PC-9 (cell line): Measurements from ENCODE around the gene ERG. TPM values are rescaled to one million over a fixed set of nuclear protein-coding genes. Genes with fewer than 3 reads are reported as not detected.
A peak's percentile ranks its signal among the peaks of the same experiment; 100 is the strongest.

Experiments used
- Bru-seq: library from RNA; stranded (reverse); fragments of 400-500 nt; gene quantifications from one replicate; lab custom pipeline; 2021; lab: Mats Ljungman, UMichigan
- BruChase-seq, 2 experiments: library from RNA; stranded (reverse); fragments of 400-500 nt; gene quantifications; one replicate each; lab custom pipeline; 2021; lab: Mats Ljungman, UMichigan
- BruUV-seq: library from RNA; stranded (reverse); fragments of 400-500 nt; replicated peaks from 2 replicates; lab custom pipeline; 2021; lab: Mats Ljungman, UMichigan
- CTCF ChIA-PET: fragments of 300-600 bp; sonication (Branson Sonifier 250); formaldehyde crosslinking; loops from one replicate; lab custom pipeline; 2022; ENCODE audit warnings: antibody characterized with exemption; lab: Charles Lee
- POLR2A ChIA-PET: fragments of 300-600 bp; sonication (Branson Sonifier 250); formaldehyde crosslinking; loops from one replicate; lab custom pipeline; 2022; ENCODE audit warnings: antibody characterized with exemption; ENCODE audit not compliant: unreplicated experiment; lab: Charles Lee
- DNase-seq, 2 experiments: peaks; one replicate each; pipeline versions ENCODE4 v3.0.0 to v3.0.0-alpha.2; 2015 to 2022; ENCODE audit warnings: mixed read lengths in 1 of 2
- H2AFZ ChIP-seq: fragments of 200-600 bp; sonication (generic); 2 replicates; pipeline ENCODE4 v1.8.1; 2017; ENCODE audit warnings: antibody characterized with exemption
- H3F3A ChIP-seq: fragments of 200-600 bp; sonication (generic); 2 replicates; pipeline ENCODE4 v1.8.1; 2017; ENCODE audit warnings: antibody characterized with exemption, mild to moderate bottlenecking, low read depth; ENCODE audit not compliant: insufficient read depth
- H3K27ac ChIP-seq: fragments of 200-600 bp; sonication (generic); 2 replicates; pipeline ENCODE4 v1.6.1; 2016; ENCODE audit warnings: mixed run types
- H3K27me3 ChIP-seq: fragments of 200-600 bp; sonication (generic); 2 replicates; pipeline ENCODE4 v1.6.1; 2016; ENCODE audit warnings: low read depth, mixed run types; ENCODE audit not compliant: insufficient read depth
- H3K36me3 ChIP-seq: fragments of 200-600 bp; sonication (generic); 2 replicates; pipeline ENCODE4 v1.6.1; 2016; ENCODE audit warnings: low read depth, mixed run types
- H3K4me1 ChIP-seq: fragments of 200-600 bp; sonication (generic); replicated peaks from 2 replicates; pipeline ENCODE4 v1.6.1; 2016; ENCODE audit warnings: mixed run types; ENCODE audit not compliant: insufficient read depth
- H3K4me2 ChIP-seq: fragments of 200-600 bp; sonication (generic); 2 replicates; pipeline ENCODE4 v1.6.1; 2017; ENCODE audit warnings: mixed run types
- H3K4me3 ChIP-seq: fragments of 200-600 bp; sonication (generic); 2 replicates; pipeline ENCODE4 v1.6.1; 2016; ENCODE audit warnings: mixed run types
- H3K79me2 ChIP-seq: fragments of 200-600 bp; sonication (generic); 2 replicates; pipeline ENCODE4 v1.6.1; 2017; ENCODE audit warnings: low read depth, mixed run types
- H3K9me2 ChIP-seq: fragments of 200-600 bp; sonication (generic); 2 replicates; pipeline ENCODE4 v1.8.1; 2017; ENCODE audit warnings: mild to moderate bottlenecking; ENCODE audit not compliant: insufficient read depth
- H3K9me3 ChIP-seq: fragments of 200-600 bp; sonication (generic); 2 replicates; pipeline ENCODE4 v1.8.1; 2016; ENCODE audit warnings: low read depth; ENCODE audit not compliant: insufficient read depth
- H4K20me1 ChIP-seq: fragments of 200-600 bp; sonication (generic); 2 replicates; pipeline ENCODE4 v1.8.1; 2017; ENCODE audit not compliant: insufficient read depth
- EZH2 ChIP-seq: fragments of 200-600 bp; sonication (generic); IDR thresholded peaks from 2 replicates; pipeline ENCODE4 v1.8.0; 2017; ENCODE audit warnings: antibody characterized with exemption, low read depth
- intact Hi-C: fragments of 100-400 bp; cut with micrococcal nuclease; formaldehyde crosslinking; loops from one replicate; pipeline ENCODE4 v1.10.0; 2022; ENCODE audit not compliant: unreplicated experiment
- long read RNA-seq: library from polyadenylated mRNA; stranded (forward); transcript quantifications from one replicate; pipeline ENCODE4 v2.0.0, GENCODE V29; 2022
- total RNA-seq: library from RNA; stranded (reverse); gene quantifications from 2 replicates; pipeline ENCODE4 v1.2.3, GENCODE V29; 2021
- TF ChIP-seq, protein P1 (sequence below): fragments of 200-600 bp; sonication (generic); conservative IDR thresholded peaks from 2 replicates; pipeline ENCODE4 v1.6.1; 2017; ENCODE audit warnings: mixed run types, antibody characterized with exemption, mild to moderate bottlenecking, moderate library complexity

Gene ERG, protein sequence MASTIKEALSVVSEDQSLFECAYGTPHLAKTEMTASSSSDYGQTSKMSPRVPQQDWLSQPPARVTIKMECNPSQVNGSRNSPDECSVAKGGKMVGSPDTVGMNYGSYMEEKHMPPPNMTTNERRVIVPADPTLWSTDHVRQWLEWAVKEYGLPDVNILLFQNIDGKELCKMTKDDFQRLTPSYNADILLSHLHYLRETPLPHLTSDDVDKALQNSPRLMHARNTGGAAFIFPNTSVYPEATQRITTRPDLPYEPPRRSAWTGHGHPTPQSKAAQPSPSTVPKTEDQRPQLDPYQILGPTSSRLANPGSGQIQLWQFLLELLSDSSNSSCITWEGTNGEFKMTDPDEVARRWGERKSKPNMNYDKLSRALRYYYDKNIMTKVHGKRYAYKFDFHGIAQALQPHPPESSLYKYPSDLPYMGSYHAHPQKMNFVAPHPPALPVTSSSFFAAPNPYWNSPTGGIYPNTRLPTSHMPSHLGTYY
- total RNA-seq (not detected in 2 replicates), Bru-seq, nascent RNA (percentile 0 among the genes with signal in this experiment), BruChase-seq, experiment 1, labeled RNA remaining after a 2-hour chase (percentile 0 among the genes with signal in this experiment), BruChase-seq, experiment 2, labeled RNA remaining after a 6-hour chase (not detected)
- long read RNA-seq = 0 reads

DNA sequence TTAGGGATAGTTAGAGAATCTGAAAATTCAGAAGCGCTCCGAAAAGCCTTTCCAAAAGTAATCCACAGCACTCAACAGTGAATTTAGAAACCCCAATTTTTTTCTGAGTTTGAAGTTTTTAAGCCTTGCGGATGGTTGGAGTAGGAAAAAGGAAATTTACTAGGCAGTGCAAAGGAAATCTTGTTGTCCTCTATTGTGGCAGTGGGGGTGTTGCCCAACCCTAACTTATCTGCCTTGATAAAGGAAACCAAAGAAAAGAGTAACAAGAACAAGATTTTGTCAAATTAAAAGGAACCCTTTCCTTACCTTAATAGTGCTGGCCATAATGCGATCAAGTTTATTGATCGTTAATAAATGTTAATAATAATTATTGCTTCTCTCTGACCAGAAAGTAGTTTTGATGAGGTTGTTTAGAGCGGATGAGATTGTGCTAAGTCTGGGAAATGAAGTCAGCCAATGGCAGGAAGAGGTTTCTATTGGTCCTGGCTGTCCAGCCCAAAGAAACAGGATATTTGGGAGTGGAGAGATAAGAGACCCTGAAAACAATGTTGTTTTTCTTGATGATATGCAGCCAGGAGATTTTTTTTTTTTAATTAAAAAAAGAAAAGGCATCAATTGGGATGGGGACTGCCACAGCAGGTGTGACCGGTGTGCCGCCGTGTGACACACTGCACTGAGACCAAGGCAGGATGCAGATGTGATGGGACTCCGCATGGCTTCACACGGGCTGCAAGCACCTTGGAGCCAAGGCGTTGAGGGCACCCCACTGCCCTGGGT lies at the start of gene ERG:
Gene ERG, minus strand, starts transcription at position 421 of the 777 bp plus-strand sequence. Its CDS starts 97 bp downstream, at position 324.
- H3K27me3 ChIP-seq = peaks cover 47% of the 10 kb centered on the region
- BruUV-seq = no TSS peak
- H3F3A ChIP-seq = no peaks in the 10 kb centered on the region
- intact Hi-C loops = no loop called here
- H3K4me1 ChIP-seq = no peaks in the 10 kb centered on the region
- no peak within 1 kb of the TSS for H3K27ac ChIP-seq
- no peaks in the 10 kb centered on the region for H3K9me3 ChIP-seq
- no peak within 1 kb of the TSS for H2AFZ ChIP-seq
- DNase-seq = no peak
- H3K4me2 ChIP-seq = no peak within 1 kb of the TSS
- no peaks in the 10 kb centered on the region for H3K9me2 ChIP-seq
- no peak within 1 kb of the TSS for H3K4me3 ChIP-seq
- H3K36me3 ChIP-seq = no peaks in the 10 kb centered on the region
- no peaks in the 10 kb centered on the region for H3K79me2 ChIP-seq
- no peaks in the 10 kb centered on the region for H4K20me1 ChIP-seq
- TF ChIP-seq EZH2 = no peak
- TF ChIP-seq, protein P1, sequence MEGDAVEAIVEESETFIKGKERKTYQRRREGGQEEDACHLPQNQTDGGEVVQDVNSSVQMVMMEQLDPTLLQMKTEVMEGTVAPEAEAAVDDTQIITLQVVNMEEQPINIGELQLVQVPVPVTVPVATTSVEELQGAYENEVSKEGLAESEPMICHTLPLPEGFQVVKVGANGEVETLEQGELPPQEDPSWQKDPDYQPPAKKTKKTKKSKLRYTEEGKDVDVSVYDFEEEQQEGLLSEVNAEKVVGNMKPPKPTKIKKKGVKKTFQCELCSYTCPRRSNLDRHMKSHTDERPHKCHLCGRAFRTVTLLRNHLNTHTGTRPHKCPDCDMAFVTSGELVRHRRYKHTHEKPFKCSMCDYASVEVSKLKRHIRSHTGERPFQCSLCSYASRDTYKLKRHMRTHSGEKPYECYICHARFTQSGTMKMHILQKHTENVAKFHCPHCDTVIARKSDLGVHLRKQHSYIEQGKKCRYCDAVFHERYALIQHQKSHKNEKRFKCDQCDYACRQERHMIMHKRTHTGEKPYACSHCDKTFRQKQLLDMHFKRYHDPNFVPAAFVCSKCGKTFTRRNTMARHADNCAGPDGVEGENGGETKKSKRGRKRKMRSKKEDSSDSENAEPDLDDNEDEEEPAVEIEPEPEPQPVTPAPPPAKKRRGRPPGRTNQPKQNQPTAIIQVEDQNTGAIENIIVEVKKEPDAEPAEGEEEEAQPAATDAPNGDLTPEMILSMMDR = no peak
- ChIA-PET POLR2A (no interaction called here), CTCF (no interaction called here)

DNA sequence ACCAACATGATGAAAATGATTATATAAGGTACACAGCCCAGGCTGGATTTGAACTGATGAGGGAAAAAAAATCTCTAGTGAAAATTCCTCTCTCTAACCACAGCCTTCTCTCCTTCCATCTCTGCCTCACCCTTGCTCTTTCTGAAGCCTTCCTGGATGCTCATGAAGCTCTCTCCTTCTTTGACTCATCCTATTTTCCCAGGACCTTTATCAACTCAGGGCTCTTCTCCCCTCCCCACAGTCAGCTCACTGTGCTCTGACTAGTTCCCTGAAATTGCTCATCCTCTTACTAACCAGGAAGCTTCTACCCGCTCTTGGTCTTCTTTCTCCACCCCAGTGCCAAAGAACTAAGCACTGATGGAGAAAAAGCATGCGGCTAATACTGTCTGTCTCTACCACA lies 46.4 kb upstream of the ERG start:
- POLR2A ChIA-PET = no interaction called here
- no peak overlapping the region for H2AFZ ChIP-seq
- intact Hi-C loops = no loop called here
- BruUV-seq = no TSS peak
- H4K20me1 ChIP-seq = no peaks in the 10 kb centered on the region
- no peaks in the 10 kb centered on the region for H3K4me1 ChIP-seq
- no peak for DNase-seq
- H3K4me2 ChIP-seq = no peak overlapping the region
- no peaks in the 10 kb centered on the region for H3K36me3 ChIP-seq
- no peak for TF ChIP-seq EZH2
- TF ChIP-seq, protein P1 = no peak
- no peaks in the 10 kb centered on the region for H3K9me2 ChIP-seq
- H3K79me2 ChIP-seq = no peaks in the 10 kb centered on the region
- H3K27me3 ChIP-seq = peaks cover 14% of the 10 kb centered on the region
- no peaks in the 10 kb centered on the region for H3F3A ChIP-seq
- no peak overlapping the region for H3K4me3 ChIP-seq
- no peaks in the 10 kb centered on the region for H3K9me3 ChIP-seq
- H3K27ac ChIP-seq = no peak overlapping the region
- CTCF ChIA-PET = no interaction called here

DNA sequence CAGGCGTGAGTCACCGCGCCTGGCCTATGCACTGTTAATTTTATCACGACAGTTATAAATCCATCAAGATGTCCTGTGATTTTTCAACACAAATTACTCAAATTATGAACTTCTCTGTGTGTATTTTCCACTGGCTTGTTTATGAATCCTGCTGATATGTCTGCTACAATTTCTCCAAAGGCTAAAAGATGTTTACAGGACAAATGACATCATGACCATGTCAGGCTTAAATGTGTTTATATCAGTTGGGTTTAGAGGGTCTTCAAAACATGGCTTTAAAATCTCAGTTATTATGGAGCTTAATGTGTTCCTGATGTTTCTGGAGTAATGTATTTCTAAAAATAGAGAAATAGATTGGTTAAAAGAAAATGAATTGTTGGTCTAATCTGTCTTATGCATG lies 44.0 kb upstream of the ERG start:
- BruUV-seq = no TSS peak

More for the DNA sequence above, 44.0 kb upstream of the ERG start:
- no peak overlapping the region for H3K4me2 ChIP-seq
- TF ChIP-seq EZH2 = no peak
- TF ChIP-seq, protein P1 = no peak
- no peak overlapping the region for H2AFZ ChIP-seq
- POLR2A ChIA-PET = no interaction called here
- H3F3A ChIP-seq = no peaks in the 10 kb centered on the region
- CTCF ChIA-PET = no interaction called here
- no peak overlapping the region for H3K27ac ChIP-seq
- H4K20me1 ChIP-seq = no peaks in the 10 kb centered on the region
- H3K79me2 ChIP-seq = no peaks in the 10 kb centered on the region
- DNase-seq = no peak
- no peaks in the 10 kb centered on the region for H3K9me3 ChIP-seq
- H3K27me3 ChIP-seq = peaks cover 16% of the 10 kb centered on the region
- H3K4me1 ChIP-seq = no peaks in the 10 kb centered on the region
- no peaks in the 10 kb centered on the region for H3K9me2 ChIP-seq
- intact Hi-C loops = no loop called here
- H3K4me3 ChIP-seq = no peak overlapping the region
- no peaks in the 10 kb centered on the region for H3K36me3 ChIP-seq
